Islet of Langerhans (tissue), 1 donor: ENCODE data around the gene EYS.

ENCODE experiments used
- FAIRE-seq: peaks from one replicate; lab custom pipeline; 2011; peaks lifted over from hg19 to GRCh38; lab: Jason Lieb, UNC

EYS gene

GRCh38 chr6:65221153-65221552, 485.9 kb downstream of the EYS start:
- no peak for FAIRE-seq

- no peak for FAIRE-seq
Observed at GRCh38 chr6:65202738-65203137, 504.3 kb downstream of the EYS start.

GRCh38 chr6:65199683-65200082, 507.3 kb downstream of the EYS start:
- no peak for FAIRE-seq

GRCh38 chr6:65199121-65199520, 507.9 kb downstream of the EYS start:
- no peak for FAIRE-seq

GRCh38 chr6:65191471-65191870, 515.6 kb downstream of the EYS start:
- no peak for FAIRE-seq

- FAIRE-seq, result no peak
Observed at GRCh38 chr6:65189236-65189881, 517.7 kb downstream of the EYS start.

- no peak for FAIRE-seq
Observed at GRCh38 chr6:65186826-65187225, 520.2 kb downstream of the EYS start.

GRCh38 chr6:65182681-65183080, 524.3 kb downstream of the EYS start:
- no peak for FAIRE-seq

GRCh38 chr6:65170273-65170672, 536.8 kb downstream of the EYS start:
- no peak for FAIRE-seq

- no peak for FAIRE-seq
Observed at GRCh38 chr6:65161661-65162060, 545.4 kb downstream of the EYS start.

GRCh38 chr6:65157025-65157424, 550.0 kb downstream of the EYS start:
- no peak for FAIRE-seq

GRCh38 chr6:65155083-65155482, 551.9 kb downstream of the EYS start:
- FAIRE-seq, result no peak

GRCh38 chr6:65149841-65150240, 557.2 kb downstream of the EYS start:
- FAIRE-seq, result no peak

- FAIRE-seq, result no peak
Observed at GRCh38 chr6:65148839-65149238, 558.2 kb downstream of the EYS start.

GRCh38 chr6:65135567-65135966, 571.5 kb downstream of the EYS start:
- FAIRE-seq, result no peak

- no peak for FAIRE-seq
Observed at GRCh38 chr6:65126667-65127066, 580.4 kb downstream of the EYS start.

GRCh38 chr6:65123521-65123920, 583.5 kb downstream of the EYS start:
- FAIRE-seq, result no peak

GRCh38 chr6:65117817-65118409, 589.1 kb downstream of the EYS start:
- FAIRE-seq, result no peak

- FAIRE-seq, result no peak
Observed at GRCh38 chr6:65116326-65116725, 590.7 kb downstream of the EYS start.

GRCh38 chr6:65113581-65113980, 593.4 kb downstream of the EYS start:
- no peak for FAIRE-seq

- FAIRE-seq, result no peak
Observed at GRCh38 chr6:65112435-65112834, 594.6 kb downstream of the EYS start.

- FAIRE-seq, result no peak
Observed at GRCh38 chr6:65110031-65110430, 597.0 kb downstream of the EYS start.

GRCh38 chr6:65098349-65098748, 608.7 kb downstream of the EYS start:
- FAIRE-seq, result no peak

- FAIRE-seq, result no peak
Observed at GRCh38 chr6:65091561-65091960, 615.5 kb downstream of the EYS start.
